ENCODE results near the gene COPB1.

The COPB1 gene

DNA sequence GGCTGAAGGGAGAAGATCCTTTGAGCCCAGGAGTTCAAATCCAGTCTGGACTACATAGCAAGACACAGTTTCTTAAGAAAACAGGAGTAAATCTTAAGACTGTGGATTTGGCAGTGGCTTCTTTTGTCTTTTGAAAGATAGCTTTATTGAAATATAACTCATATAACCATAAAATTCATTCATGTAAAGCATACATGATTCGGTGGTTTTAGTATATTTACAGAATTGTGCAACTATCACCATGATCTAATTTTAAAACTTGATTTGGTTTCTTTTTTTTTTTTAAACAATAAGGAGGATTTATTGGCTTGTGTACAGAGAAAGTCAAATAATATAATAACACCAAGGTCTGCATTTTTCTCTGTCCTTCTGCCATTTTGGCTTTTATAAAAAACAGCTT, 43.6 kb upstream of the COPB1 start:
- no peaks in the 10 kb centered on the region for H3K9me3 ChIP-seq (ENCODE audit: control insufficient read depth, low read length)
- no peak overlapping the region for H2AFZ ChIP-seq
- H3K4me3 ChIP-seq (ENCODE audit: low read depth, low read length): no peak overlapping the region
- H3K4me1 ChIP-seq: no peaks in the 10 kb centered on the region
- no peak overlapping the region for H3K4me2 ChIP-seq (ENCODE audit: low read length)
- H3K27ac ChIP-seq: no peak overlapping the region
- no peaks in the 10 kb centered on the region for H3K27me3 ChIP-seq (ENCODE audit: control insufficient read depth, insufficient read depth, low read length)
- no peak overlapping the region for H3K9ac ChIP-seq
- H3K36me3 ChIP-seq (ENCODE audit: control insufficient read depth, insufficient read depth, low read length): no peaks in the 10 kb centered on the region
- TF ChIP-seq, protein P1, sequence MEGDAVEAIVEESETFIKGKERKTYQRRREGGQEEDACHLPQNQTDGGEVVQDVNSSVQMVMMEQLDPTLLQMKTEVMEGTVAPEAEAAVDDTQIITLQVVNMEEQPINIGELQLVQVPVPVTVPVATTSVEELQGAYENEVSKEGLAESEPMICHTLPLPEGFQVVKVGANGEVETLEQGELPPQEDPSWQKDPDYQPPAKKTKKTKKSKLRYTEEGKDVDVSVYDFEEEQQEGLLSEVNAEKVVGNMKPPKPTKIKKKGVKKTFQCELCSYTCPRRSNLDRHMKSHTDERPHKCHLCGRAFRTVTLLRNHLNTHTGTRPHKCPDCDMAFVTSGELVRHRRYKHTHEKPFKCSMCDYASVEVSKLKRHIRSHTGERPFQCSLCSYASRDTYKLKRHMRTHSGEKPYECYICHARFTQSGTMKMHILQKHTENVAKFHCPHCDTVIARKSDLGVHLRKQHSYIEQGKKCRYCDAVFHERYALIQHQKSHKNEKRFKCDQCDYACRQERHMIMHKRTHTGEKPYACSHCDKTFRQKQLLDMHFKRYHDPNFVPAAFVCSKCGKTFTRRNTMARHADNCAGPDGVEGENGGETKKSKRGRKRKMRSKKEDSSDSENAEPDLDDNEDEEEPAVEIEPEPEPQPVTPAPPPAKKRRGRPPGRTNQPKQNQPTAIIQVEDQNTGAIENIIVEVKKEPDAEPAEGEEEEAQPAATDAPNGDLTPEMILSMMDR (IDR thresholded peaks at IDR 0.05): no peak
- H3K79me2 ChIP-seq: no peaks in the 10 kb centered on the region

DNA sequence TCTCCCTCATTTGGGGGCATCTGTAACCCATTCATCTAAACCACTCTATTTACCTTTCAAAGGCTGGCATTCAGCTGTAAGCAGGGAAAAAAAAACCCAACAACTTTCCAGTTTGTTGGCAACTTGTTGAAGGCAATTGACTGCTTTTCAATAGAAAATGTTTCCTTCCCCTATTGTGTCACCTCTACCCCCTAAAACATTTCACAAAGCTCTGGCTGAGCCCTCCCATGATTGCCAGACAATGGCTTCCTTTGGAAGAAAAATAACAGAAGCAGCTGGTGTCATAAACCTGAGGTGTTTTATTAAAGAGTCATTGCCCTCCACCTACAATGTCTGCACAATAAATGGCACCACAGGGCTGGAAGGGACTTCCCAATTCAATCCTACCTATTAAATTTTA, 42.7 kb upstream of the COPB1 start:
- TF ChIP-seq, protein P1 (IDR thresholded peaks at IDR 0.05): no peak
- Histone ChIP-seq H3K27ac (no peak overlapping the region), H3K4me3 (ENCODE audit: low read depth, low read length) (no peak overlapping the region), H2AFZ (no peak overlapping the region), H3K4me2 (ENCODE audit: low read length) (no peak overlapping the region), H3K27me3 (ENCODE audit: control insufficient read depth, insufficient read depth, low read length) (no peaks in the 10 kb centered on the region), H3K79me2 (no peaks in the 10 kb centered on the region), H3K9me3 (ENCODE audit: control insufficient read depth, low read length) (no peaks in the 10 kb centered on the region), H3K36me3 (ENCODE audit: control insufficient read depth, insufficient read depth, low read length) (no peaks in the 10 kb centered on the region), H3K9ac (no peak overlapping the region), H3K4me1 (no peaks in the 10 kb centered on the region)

DNA sequence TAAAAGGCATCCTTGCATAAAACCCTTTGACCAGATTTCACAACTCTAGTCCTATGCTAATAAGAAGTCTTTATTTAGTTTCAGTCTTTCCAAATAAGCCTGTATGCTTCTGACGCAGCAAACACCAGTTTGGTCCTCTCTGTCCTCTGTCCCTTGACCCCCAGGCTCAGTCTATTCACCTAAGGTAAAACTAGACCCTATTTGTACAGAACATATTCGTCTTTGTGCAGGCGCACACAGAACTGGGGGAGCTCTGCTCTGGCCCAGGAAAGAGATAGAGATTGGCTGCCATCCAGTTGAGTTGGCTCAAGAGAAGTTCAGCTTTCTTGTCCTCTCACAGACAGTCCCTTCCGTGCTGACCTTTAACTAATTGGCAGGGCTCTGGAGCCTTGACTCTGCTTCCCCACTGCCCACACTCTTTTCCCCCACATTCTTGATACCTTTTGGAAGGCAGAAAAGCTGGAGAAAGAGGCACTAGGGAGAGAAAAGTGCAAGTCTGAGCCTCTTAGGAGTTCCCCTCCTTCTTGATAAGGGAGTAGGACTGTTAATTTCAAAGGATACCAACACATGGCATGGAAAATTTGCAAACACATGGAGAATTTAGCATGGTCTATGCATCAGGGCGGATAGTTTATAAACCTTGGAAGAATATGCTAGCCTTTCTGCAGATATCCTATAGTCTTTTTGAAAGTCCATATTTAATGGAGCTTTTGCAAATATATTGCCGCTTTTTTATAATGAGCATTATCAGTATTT, 41.8 kb upstream of the COPB1 start:
- no peaks in the 10 kb centered on the region for H3K9me3 ChIP-seq (ENCODE audit: control insufficient read depth, low read length)
- H2AFZ ChIP-seq: peak overlapping the region; percentile 46
- no peaks in the 10 kb centered on the region for H3K36me3 ChIP-seq (ENCODE audit: control insufficient read depth, insufficient read depth, low read length)
- TF ChIP-seq, protein P1 (IDR thresholded peaks at IDR 0.05): no peak
- H3K27ac ChIP-seq: no peak overlapping the region
- H3K27me3 ChIP-seq (ENCODE audit: control insufficient read depth, insufficient read depth, low read length): no peaks in the 10 kb centered on the region
- no peaks in the 10 kb centered on the region for H3K79me2 ChIP-seq
- H3K4me1 ChIP-seq: no peaks in the 10 kb centered on the region
- H3K4me3 ChIP-seq (ENCODE audit: low read depth, low read length): no peak overlapping the region
- no peak overlapping the region for H3K9ac ChIP-seq
- no peak overlapping the region for H3K4me2 ChIP-seq (ENCODE audit: low read length)

DNA sequence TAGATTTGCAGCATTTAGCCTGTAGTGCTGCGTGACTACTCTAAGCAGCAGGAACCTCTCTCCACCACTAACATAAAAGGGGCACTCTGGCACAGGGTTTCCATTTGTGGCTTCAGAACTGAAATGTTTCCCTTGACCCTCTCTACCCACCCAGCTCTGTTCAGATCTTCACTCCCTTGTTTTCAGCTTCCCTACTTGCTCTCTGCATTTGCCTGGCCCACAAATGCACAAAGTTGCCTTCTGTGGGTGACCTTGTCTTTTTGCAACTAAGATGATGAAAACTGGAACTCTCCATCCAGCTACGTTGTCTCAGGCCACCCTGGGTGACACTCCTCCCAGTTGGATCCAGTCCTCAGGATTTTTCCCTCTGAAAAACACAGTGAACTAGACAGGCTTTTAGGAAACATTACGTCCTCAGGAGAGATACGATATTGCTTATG, 40.4 kb upstream of the COPB1 start:
- H3K9me3 ChIP-seq (ENCODE audit: control insufficient read depth, low read length): no peaks in the 10 kb centered on the region
- no peak overlapping the region for H3K4me2 ChIP-seq (ENCODE audit: low read length)
- no peaks in the 10 kb centered on the region for H3K79me2 ChIP-seq
- no peaks in the 10 kb centered on the region for H3K36me3 ChIP-seq (ENCODE audit: control insufficient read depth, insufficient read depth, low read length)
- no peak overlapping the region for H3K27ac ChIP-seq
- no peaks in the 10 kb centered on the region for H3K27me3 ChIP-seq (ENCODE audit: control insufficient read depth, insufficient read depth, low read length)
- H3K4me3 ChIP-seq (ENCODE audit: low read depth, low read length): no peak overlapping the region
- no peak overlapping the region for H2AFZ ChIP-seq
- TF ChIP-seq, protein P1 (IDR thresholded peaks at IDR 0.05): no peak
- H3K9ac ChIP-seq: no peak overlapping the region
- H3K4me1 ChIP-seq: no peaks in the 10 kb centered on the region
